ENCODE results near the gene VPS51.

The VPS51 gene

GRCh38 chr11:65119670-65119995, 23.6 kb downstream of the VPS51 start:
- DNase-seq (ENCODE audit: low read depth in 2 of 2), result no peak

DNA sequence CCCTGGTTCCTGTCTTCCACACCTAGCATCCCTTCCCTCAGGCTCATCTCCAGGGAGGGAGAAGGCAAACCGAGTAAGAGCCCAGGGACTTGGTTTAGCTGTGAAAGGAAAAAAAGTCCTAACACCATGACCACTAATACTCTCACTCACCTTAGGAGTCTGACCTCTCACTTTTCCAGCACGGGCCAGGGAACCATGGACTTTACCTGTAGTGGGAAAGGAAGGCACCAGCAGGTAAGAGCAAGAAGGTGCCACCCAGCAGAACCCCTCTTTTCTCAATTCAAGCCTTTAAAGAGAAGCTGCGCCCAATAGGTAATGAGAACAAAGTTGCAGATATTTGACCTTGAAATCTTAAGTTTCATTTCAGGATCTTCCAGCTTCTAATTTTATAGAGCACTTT, 24.8 kb downstream of the VPS51 start:
- no peak for DNase-seq (ENCODE audit: low read depth in 2 of 2)

DNA sequence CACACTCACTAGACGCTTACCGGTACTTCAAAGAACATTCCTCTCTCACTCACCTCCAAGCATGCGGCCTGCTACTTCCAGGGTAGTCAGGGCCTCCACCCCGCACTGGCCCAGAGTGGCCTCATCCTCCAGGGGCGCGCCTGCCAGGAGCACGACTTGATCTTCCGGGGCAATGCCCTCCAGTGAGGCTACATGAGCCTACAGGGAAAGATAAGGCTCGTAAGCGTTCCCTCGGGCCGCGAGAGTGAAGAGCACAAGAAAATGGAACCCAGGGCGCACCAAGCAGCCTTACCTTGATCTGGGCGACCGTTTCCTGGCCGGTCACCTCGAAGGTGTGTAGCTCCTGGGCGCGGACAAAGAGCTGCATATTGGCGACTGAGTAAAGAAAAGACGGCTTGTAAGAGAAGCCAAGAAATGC, 25.4 kb downstream of the VPS51 start:
- DNase-seq (ENCODE audit: low read depth in 2 of 2), result no peak

DNA sequence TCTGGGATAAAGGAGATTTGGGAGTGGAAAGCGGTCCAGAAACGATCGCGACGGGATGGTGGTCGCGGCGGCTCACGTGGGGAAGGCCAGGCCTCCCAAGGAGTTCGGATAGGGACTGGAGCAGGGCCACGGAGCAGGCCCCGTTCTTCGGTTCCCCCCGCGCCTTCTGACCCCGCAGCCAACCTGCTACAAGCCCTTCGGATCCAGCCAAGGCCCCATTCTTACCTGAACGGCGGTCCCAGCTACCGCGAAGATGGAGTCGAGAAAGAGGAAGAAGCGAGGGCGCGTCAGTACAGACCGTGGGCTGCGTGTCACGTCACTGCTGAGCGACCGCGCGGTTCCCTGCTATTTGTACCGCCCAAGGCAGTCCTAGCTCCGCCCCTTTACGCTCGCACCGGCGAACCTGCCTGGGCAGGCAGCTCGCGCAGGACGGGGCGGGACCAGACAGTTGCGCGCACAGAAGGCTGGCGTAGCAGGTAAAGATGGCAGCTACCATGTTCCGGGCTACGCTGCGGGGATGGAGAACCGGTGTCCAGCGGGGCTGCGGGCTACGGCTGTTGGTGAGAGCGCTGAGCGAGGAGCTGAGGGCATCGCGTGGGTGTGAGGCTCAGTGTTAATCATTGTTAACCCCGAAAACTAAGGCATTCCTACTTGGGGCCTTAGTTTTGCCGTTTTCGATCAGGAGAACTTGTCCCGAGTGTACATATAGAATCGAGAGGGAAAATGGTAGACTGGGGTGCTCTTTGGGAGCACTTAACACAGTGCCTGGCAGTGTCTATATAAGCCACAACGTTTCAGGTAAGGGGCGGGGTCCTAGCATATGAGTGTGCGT, 26.1 kb downstream of the VPS51 start, which contains the start of the genes FAU and MRPL49:
Gene FAU (minus strand): TSS at position 270 of the 832 bp plus-strand sequence. CDS start 321 bp downstream, outside the sequence.
Gene MRPL49 (plus strand): TSS at position 457 of the 832 bp plus-strand sequence. CDS start 26 bp downstream, at position 483.
- DNase-seq (ENCODE audit: low read depth in 2 of 2), result peak; percentile 96 to 99

DNA sequence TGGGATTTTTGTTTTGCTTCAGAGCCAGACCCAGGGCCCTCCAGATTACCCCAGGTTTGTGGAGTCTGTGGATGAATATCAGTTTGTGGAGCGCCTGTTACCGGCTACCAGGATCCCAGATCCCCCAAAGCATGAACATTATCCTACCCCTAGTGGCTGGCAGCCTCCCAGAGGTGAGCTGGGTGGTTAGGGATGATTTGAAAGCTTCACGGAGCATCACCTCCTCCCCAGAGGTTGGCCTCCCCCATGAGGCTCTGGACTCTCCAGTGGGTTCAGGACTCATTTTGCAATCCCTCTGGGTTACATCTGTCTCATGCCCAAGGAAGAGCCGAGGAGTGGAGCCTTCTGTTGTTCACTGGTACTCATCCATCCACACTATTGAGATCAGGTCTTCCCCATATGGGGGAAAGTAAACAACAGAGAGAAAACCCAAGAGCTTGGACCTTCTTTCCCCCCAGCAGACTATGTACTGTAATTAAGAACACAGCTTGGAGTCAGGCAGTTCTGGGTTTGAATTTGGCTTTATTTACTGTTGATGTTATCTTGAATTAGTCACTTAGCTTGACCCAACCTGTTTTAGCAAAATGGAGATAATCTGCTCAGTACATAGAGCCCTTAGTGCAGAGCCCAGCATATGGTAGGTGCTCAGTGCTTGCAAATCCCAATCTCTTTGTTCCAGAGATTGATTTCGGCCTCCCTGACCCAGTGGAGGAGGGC, 28.6 kb downstream of the VPS51 start:
- DNase-seq (ENCODE audit: low read depth in 2 of 2), result no peak

- DNase-seq (ENCODE audit: low read depth in 2 of 2), result no peak
These were observed 29.4 kb downstream of the VPS51 start for GRCh38 chr11:65125197-65126056.

GRCh38 chr11:65126624-65127274, 30.7 kb downstream of the VPS51 start:
- no peak for DNase-seq (ENCODE audit: low read depth in 2 of 2)

- DNase-seq (ENCODE audit: low read depth in 2 of 2), result no peak
These were observed 31.6 kb downstream of the VPS51 start for GRCh38 chr11:65127473-65128181.

DNA sequence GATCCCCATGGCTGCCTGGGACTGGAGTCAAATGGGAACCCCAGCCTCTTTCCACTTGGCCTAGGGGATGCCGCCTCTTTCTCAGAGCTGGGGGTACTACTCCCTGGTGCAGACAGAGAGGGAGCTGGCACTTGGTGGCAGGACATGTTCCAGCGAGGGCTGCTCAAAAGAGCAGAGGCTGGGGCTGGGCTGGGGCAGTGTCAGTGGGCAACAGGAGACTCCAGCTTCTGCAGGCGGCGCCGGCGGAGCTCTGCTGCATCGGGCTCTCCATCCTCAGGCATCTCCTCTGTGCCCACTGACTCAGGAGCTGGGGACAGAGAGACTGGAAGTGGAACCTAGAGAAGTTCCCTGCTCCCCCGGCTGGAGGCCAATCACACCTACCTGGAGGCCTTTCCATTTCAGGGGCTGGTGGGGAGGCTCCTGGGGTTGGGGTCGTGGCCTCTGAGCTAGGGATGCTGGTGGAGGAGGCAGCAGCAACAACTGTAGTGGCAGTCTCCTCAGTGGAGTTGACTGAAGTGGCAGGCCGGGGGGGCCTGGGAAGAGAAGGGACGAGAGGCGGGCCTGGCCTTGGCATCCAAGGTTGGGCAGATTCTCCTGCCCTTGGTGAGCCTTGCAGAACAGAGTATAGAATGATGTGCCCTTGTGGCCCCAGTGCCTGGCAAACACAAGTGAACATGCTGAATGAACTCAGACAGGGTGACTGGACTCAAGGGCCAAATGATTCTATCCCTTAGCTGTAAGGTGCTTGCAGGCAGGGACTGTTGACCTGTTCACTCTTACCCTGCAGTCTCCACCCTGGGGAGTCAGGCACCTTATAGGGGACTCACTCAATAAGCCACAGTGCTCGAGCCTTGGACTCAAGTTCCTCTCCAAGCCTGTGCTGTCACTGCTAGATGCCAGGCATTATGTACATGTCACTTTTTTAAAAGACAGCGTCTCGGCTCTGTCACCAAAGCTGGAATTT, 32.5 kb downstream of the VPS51 start:
- no peak for DNase-seq (ENCODE audit: low read depth in 2 of 2)

DNA sequence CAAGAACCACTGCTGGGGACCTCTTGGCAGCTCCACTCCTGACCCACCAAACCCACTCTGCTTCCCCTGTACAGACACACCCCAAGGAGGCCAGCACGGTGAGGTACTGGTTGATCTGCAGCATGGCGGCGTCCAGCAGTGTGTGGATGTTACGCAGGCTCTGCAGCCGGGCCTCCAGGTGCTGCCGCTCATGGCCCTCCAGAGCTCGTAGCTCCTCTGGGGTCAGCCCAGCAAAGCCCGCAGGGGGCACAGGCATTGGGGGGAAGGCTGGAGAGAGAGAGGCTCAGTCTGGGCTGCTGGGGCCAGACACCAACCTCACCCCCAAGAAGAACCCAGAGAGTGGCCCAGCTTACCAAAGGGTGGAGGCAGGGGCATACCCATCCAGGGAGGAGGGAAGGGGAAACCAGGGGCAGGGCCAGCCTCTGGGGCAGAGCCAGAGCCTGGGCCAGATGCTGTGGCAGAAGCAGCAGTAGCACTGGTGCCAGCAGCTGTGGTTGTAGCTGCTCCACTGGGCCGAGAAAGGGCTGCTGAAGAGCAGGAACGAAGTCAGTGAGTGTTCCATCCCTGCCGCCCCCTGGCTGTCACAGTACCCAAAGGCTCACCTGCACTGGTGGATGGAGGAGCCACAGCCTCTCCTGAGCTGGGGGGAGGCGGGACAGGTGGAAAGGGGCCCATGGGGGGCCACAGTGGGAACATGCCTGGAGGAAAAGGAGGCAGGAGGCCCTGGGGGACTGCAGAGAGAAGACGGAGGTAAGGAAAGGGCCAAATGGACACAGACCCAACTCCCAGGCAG, 33.8 kb downstream of the VPS51 start:
- DNase-seq (ENCODE audit: low read depth in 2 of 2), result no peak

DNA sequence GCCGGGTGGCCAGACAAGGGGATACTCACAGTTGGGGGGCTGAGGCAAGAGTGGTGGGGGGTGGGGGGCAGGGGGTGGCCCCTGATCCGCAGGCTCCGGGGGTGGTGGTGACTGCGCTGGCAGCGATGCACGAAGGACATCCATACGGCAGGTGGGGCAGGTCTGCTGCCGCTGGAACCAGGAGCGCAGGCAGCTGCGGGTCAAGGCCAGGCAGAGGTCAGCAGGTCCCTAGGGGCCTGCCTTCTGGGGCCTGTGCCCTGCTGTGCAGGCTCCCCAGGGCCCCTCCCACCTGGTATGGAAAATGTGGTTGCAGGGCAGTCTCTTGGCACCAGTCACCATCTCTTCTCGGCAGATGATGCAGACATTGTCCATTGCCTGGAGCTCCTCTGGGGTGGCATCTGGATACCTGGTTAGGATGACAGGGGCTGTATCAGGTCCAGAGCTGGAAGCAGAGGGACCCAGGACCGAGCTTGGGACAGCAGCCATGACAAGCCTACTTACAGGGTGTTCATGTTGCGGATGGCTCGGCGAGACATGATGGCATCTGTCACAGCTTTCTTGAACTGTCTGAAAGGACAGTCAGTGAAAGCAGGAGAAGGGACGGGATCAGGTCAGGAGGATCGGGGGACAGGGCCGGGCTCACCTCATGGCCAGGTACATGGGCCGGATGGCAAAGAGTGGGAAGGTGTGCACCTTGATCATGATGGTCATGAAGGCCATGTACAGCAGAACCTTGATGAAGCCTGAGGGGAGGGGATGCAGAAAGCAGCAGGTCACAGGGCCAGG, 34.8 kb downstream of the VPS51 start:
- no peak for DNase-seq (ENCODE audit: low read depth in 2 of 2)

DNA sequence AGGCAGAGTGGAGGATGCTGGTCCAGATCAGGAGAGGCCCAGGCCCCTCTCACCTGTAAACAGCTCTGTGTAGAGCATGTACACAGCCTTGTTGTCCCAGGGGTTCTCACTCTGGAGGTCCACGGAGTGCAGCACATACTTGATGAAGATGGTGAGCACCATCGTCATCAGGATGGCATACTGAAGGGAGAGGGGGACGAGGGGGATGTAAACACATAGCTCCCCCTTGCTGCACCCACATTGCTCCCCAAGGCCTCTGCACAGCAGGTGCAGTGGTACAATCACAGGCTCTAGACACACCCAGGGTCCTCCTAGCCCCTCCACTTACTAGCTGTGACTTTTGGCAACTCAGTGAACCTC, 35.4 kb downstream of the VPS51 start:
- DNase-seq (ENCODE audit: low read depth in 2 of 2), result no peak

GRCh38 chr11:65131895-65132237, 35.9 kb downstream of the VPS51 start:
- DNase-seq (ENCODE audit: low read depth in 2 of 2), result no peak

DNA sequence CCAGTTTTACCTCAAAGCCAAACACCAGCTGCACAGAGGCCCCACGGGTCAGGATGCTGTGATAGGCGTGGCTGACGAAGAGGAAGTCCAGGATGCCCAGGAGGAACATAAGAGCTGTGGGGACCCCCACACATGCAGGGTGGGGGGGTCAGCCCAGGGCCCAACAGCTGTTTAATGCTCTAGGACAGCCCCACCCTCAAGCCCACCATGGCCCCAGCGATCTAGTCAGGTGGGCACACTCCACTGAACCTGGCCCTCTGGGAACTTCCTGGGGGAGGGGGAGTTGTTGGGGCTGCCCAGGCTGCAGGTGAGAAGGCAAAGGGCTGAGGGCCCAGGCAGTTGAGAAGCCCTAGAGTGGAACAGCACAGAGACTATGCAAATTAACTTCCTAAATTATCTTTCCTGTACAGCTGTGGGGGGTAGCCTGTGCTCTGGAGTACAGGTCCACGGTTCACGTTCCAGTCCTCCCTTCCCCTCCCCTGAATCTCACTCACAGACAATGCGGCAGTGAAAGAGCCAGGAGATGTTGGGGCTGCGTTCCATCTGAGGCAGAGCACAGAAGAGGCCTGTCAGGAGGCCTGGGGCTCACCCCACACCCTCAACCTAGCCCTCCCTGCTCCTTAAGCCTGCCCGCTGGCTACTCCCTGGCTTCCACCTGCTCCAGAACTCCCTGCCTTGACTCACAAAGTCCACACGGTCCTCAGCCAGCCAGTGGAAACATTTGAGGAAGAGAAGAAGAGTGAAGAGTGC, 36.4 kb downstream of the VPS51 start:
- no peak for DNase-seq (ENCODE audit: low read depth in 2 of 2)

- peak in 1 of 2 experiments; percentile 66 for DNase-seq (ENCODE audit: low read depth in 2 of 2)
These were observed 37.1 kb downstream of the VPS51 start for GRCh38 chr11:65132988-65133700.

GRCh38 chr11:65133724-65134123, 37.7 kb downstream of the VPS51 start:
- no peak for DNase-seq (ENCODE audit: low read depth in 2 of 2)

Measured in stimulated activated CD4-positive, alpha-beta T cell treated with anti-CD3 and anti-CD28 coated beads, Interleukin-12 subunit alpha, Interleukin-12 subunit beta, amount 100 ng/mL, for 24 hours (primary cell).